LNCAP (cell line): ENCODE results near the gene SUPT20H.

Experiments
- CTCF ChIP-seq: fragments of 450-650 bp; IDR thresholded peaks from 2 replicates; pipeline ENCODE4 v1.5.1; 2017; ENCODE audit warnings: mild to moderate bottlenecking

Gene SUPT20H

GRCh38 chr13:37046062-37046461 lies 13.4 kb downstream of the SUPT20H start:
- TF ChIP-seq CTCF, result no peak

- TF ChIP-seq CTCF, result no peak
Observed at GRCh38 chr13:37040789-37041188, 18.7 kb downstream of the SUPT20H start.

GRCh38 chr13:37039896-37040295 lies 19.6 kb downstream of the SUPT20H start:
- no peak for TF ChIP-seq CTCF

GRCh38 chr13:37037241-37037640 lies 22.2 kb downstream of the SUPT20H start:
- TF ChIP-seq CTCF, result no peak

- TF ChIP-seq CTCF, result no peak
Observed at GRCh38 chr13:37029617-37030016, 29.9 kb downstream of the SUPT20H start.

- TF ChIP-seq CTCF, result no peak
Observed at GRCh38 chr13:37027639-37028038, 31.8 kb downstream of the SUPT20H start.

- no peak for TF ChIP-seq CTCF
Observed at GRCh38 chr13:37026771-37027170, 32.7 kb downstream of the SUPT20H start.

- no peak for TF ChIP-seq CTCF
Observed at GRCh38 chr13:37023871-37024270, 35.6 kb downstream of the SUPT20H start.
